HG03045 (cell line): Measurements from ENCODE around the gene UBIAD1.
"Not testable (repeated sequence)": the region's sequence is repeated elsewhere in the genome, so short reads cannot be mapped to it uniquely, and the experiment has no call there.

Source experiments
- ATAC-seq: cut with Tn5 transposase; IDR thresholded peaks from one replicate; pipeline ENCODE4 v1.9.1; 2021; ENCODE audit warnings: mild to moderate bottlenecking, moderate library complexity; ENCODE audit not compliant: unreplicated experiment

Gene UBIAD1

DNA sequence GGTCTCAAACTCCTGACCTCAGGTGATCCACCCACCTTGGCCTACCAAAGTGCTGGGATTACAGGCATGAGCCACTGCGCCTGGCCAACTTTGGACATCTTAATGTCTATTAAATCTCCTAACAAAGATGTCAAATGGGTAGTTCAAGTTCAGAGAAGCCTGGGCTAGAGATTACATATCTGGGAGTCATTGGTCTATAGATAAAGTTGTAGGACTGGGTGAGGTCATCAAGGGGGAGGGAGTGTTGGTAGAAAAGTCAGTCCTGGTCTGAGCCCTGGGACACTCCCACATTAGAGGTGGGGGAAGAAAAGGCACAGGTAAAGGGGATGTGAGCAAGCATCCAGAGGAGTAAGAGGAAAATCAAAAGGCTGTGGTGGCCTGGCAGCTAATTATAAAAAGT, 6.6 kb downstream of the UBIAD1 start:
- ATAC-seq: no peak

GRCh38 chr1:11280719-11281376, 7.8 kb downstream of the UBIAD1 start:
- ATAC-seq: no peak

DNA sequence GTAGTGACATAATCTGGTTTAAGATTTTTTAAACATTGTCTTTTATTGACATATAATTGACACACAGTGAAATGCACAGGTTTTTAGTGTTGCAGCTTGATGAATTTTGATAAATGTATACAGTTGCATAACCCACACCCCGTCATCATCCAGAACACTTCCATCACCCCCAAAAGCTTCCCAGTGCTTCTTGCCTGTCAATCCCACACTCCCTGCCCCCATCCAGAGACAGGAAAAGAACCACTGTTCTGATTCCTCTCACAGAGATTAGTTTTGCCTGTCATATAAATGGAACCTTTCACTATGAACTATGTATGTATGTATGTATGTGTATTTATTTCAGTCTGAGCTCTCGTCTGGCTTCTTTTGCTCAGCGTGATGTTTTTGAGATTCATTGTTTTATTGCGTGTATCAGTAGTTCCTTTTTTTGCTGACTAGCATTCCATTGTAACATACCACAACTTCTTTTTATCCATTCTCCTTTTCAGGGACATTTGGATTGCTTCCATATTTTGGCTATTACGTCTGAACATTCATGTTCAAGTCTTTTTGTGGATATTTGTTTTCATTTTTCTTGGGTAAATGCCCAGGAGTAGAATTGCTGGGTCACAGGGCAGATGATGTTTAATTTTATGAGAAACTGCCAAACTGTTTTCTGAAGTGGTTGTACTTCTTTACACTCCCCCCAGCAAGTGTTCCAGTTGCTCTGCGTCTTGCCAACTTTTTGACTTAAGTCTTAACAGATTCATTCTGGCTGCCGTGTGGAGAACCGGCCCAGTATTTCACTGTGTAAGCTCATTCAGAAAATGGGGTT, 8.7 kb downstream of the UBIAD1 start:
- no peak for ATAC-seq

GRCh38 chr1:11283151-11283550, 10.2 kb downstream of the UBIAD1 start:
- no peak for ATAC-seq

DNA sequence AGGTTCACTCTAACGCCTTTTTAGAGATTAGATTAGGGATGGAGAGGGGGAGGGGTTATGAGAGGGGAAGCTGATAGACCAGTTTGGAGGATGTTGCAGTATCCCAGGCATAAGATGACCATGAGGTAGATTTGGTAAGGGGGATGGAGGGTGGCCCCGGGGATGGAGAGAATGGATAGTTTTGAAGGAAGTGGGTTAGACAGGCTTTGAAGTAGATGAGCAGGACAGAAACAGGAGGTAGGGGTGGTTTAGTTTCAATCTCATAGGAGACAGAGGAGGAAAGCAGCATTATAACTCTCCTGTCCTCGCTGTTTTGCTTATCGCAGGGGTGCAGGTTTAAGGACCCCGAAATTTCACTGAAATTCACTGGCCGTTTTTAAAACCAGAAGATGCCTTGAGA, 11.8 kb downstream of the UBIAD1 start:
- no peak for ATAC-seq

DNA sequence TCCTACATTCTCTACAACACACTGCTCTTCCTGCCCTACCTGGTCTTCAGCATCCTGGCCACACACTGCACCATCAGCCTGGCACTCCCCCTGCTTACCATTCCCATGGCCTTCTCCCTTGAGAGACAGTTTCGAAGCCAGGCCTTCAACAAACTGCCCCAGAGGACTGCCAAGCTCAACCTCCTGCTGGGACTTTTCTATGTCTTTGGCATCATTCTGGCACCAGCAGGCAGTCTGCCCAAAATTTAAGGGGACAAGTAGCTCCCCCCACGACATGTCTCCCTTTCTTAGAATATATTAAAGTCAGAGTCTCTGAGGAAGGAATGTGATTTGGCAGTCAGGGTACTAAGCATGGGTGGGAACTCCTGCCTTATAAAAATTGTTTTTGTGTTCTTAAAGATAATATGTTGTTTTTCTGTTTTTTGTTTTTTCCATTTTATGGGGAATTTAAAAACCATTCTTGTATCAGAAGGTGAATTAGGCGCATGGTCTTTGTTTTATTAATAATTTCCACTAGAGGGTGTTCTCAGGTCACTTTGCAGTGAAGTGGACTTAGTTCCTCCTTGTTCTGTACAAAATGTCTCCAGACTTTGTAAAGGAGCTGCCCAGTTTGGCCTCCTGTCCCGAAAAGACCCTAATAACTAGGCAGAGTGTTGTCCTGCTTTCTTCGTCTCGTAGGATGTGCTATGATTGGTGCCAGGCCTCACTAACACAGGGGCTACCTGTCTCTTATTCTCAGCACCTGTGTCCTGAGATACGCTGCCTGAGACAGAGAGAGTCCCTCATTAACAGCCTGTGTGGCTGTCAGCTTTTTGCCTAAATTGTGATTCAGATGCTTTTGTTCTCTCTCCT, 13.1 kb downstream of the UBIAD1 start:
- ATAC-seq: no peak

DNA sequence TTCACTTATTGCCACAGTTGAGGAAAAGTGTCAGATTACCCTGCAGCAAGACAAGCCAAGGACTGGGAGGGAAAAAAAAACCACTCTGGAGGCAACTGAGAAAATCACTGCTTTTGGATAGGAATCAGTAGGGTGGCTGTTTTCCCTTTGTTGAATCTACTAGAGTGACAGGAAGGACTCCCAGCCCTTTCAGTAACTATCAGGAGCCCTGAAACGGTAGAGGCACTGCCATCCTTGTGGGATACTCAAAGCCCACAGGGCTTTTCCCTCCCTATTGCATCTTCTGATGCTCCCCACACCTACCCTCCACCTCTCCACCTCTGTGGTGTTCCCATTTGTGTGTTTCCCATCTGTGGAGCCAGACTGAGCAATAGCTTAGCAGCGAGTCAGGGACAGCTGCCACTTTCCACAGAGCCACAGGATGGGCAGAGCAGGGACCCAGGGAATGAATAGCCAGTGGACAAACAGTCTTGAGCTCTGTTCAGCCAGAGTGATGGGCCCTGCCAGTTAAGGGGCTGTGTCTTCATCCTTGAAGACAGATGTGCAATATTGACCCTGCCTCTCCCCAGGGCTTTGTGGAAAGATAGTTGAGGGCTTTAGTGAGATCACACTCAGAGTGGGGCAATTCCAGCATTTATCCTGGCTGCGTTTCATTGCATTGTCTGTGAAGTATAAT, 13.9 kb downstream of the UBIAD1 start:
- ATAC-seq: no peak

- no peak for ATAC-seq
Observed at GRCh38 chr1:11289064-11289463, 16.1 kb downstream of the UBIAD1 start.

GRCh38 chr1:11291049-11291448, 18.1 kb downstream of the UBIAD1 start:
- no peak for ATAC-seq

- ATAC-seq: no peak
Observed at GRCh38 chr1:11293856-11294255, 20.9 kb downstream of the UBIAD1 start.

- ATAC-seq: no peak
Observed at GRCh38 chr1:11294951-11295350, 22.0 kb downstream of the UBIAD1 start.

GRCh38 chr1:11295905-11296304, 22.9 kb downstream of the UBIAD1 start:
- no peak for ATAC-seq

GRCh38 chr1:11297774-11298173, 24.8 kb downstream of the UBIAD1 start:
- ATAC-seq: not testable (repeated sequence)

GRCh38 chr1:11298390-11299224, 25.6 kb downstream of the UBIAD1 start:
- ATAC-seq: no peak

GRCh38 chr1:11299225-11299574, 26.2 kb downstream of the UBIAD1 start:
- no peak for ATAC-seq

GRCh38 chr1:11301601-11302000, 28.6 kb downstream of the UBIAD1 start:
- ATAC-seq: no peak

GRCh38 chr1:11302366-11302765, 29.4 kb downstream of the UBIAD1 start:
- ATAC-seq: no peak

GRCh38 chr1:11305516-11305915, 32.5 kb downstream of the UBIAD1 start:
- not testable (repeated sequence) for ATAC-seq

DNA sequence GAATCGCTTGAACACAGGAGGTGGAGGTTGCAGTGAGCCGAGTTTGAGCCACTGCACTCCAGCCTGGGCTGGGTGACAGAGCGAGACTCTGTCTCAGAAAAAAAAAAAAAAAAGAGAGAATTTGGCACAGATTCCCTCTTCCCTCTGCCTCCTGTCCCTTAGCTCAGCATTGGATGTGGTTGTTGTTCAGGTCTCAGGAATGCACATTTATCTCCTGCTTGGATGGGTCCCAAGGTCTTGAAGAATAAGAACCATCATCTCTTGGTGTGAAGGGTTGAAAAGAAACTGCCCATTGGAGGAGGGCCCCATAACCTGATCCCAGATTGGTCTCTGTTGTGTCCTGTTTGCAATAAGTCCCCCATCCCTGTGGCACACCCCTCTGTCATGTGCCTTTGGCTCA, 34.9 kb downstream of the UBIAD1 start:
- no peak for ATAC-seq

- ATAC-seq: no peak
Observed at GRCh38 chr1:11308699-11309224, 35.8 kb downstream of the UBIAD1 start.
